Measurements from ENCODE around the gene SYNE1. TPM values are rescaled to one million over a fixed set of nuclear protein-coding genes. Genes with fewer than 3 reads are reported as not detected.

SYNE1 gene
- total and polyA plus RNA-seq, 10 donors: 27.8 to 336 (median 247) TPM

GRCh38 chr6:152308306-152308705, 328.9 kb downstream of the SYNE1 start:
- WGBS, 5 donors: 84 to 92% (median 91%) methylated on average over 5 of the region's 5 CpGs
- intact Hi-C loops (cut with DNase I; ENCODE audit: low total_unique reads): no loop called here
- no peaks in the 10 kb centered on the region for H3K9me3 ChIP-seq
- no peak overlapping the region for H3K4me3 ChIP-seq
- no peaks in the 10 kb centered on the region for H3K27me3 ChIP-seq (replicated peaks in 1 of 7)
- DNase-seq: no peak
- peaks cover 0 to 18% (median 8%) of the 10 kb centered on the region in 6 donors for H3K4me1 ChIP-seq
- TF ChIP-seq POLR2A (IDR thresholded peaks at IDR 0.05) (no peak), CTCF (IDR thresholded peaks at IDR 0.05 in 8 of 11, conservative IDR thresholded peaks at IDR 0.05 in 3 of 11) (no peak), POLR2AphosphoS5 (IDR thresholded peaks at IDR 0.05) (no peak)
- peaks cover 0 to 97% (median 13%) of the 10 kb centered on the region in 6 donors for H3K36me3 ChIP-seq
- H3K27ac ChIP-seq: peak overlapping the region in 3 of 8 donors; percentile 2 to 54 (median 49)

DNA sequence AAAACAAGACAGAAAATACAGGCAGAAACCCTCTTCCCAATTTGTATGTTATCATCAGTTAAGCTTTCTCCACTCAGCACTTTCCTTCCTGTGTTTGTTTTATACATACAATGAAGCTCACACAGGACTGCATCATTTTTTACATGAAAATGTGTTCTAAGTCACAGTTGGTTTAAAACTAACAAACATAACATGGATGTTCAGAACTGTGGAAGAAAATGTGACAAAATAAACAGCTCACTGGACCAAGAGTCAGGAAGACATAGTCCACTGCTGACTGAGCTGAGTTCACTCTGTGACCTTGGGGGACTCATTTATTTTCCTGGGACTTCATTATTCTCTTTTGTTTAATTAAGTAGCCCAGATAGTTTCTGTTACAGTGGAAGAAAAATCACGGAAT, 331.5 kb downstream of the SYNE1 start:
- DNase-seq: no peak
- TF ChIP-seq POLR2A (IDR thresholded peaks at IDR 0.05): no peak
- Histone ChIP-seq H3K27ac (peak overlapping the region in 7 of 8 donors; percentile 49 to 67 (median 59)), H3K36me3 (peaks cover 0 to 90% (median 13%) of the 10 kb centered on the region in 6 donors), H3K4me3 (no peak overlapping the region), H3K27me3 (replicated peaks in 1 of 7) (no peaks in the 10 kb centered on the region), H3K9me3 (no peaks in the 10 kb centered on the region), H3K4me1 (peaks cover 7 to 43% (median 23%) of the 10 kb centered on the region in 6 donors)
- intact Hi-C loops (cut with DNase I; ENCODE audit: low total_unique reads): no loop called here
- 62 to 80% (median 68%) methylated on average over 1 of the region's 1 CpG for WGBS, 5 donors

GRCh38 chr6:152301765-152302568, 335.2 kb downstream of the SYNE1 start:
- WGBS, 5 donors: 0 to 1% (median 1%) methylated on average over 43 to 44 of the region's 44 CpGs

GRCh38 chr6:152301021-152301764, 336.0 kb downstream of the SYNE1 start:
- 7 to 11% (median 9%) methylated on average over 7 of the region's 7 CpGs for WGBS, 5 donors

More at GRCh38 chr6:152301765-152302568, 335.2 kb downstream of the SYNE1 start:
- H3K9me3 ChIP-seq: no peaks in the 10 kb centered on the region
- TF ChIP-seq CTCF (IDR thresholded peaks at IDR 0.05 in 8 of 11, conservative IDR thresholded peaks at IDR 0.05 in 3 of 11): peak; percentile 54 to 78 (median 69)
- TF ChIP-seq POLR2A (IDR thresholded peaks at IDR 0.05): peak in 1 of 3 donors; percentile 64
- peak; percentile 93 to 97 (median 96) for TF ChIP-seq POLR2AphosphoS5 (IDR thresholded peaks at IDR 0.05)
- peak overlapping the region; percentile 83 to 93 (median 89) for H3K27ac ChIP-seq
- intact Hi-C loops (cut with DNase I; ENCODE audit: low total_unique reads): no loop called here
- peak; percentile 97 for DNase-seq
- no peaks in the 10 kb centered on the region for H3K27me3 ChIP-seq (replicated peaks in 1 of 7)
- H3K4me1 ChIP-seq: peaks cover 19 to 62% (median 47%) of the 10 kb centered on the region in 6 donors
- H3K4me3 ChIP-seq: peak overlapping the region; percentile 62 to 83 (median 71)
- peaks cover 0 to 87% (median under 1%) of the 10 kb centered on the region in 6 donors for H3K36me3 ChIP-seq

More at GRCh38 chr6:152301021-152301764, 336.0 kb downstream of the SYNE1 start:
- peaks cover 19 to 70% (median 50%) of the 10 kb centered on the region in 6 donors for H3K4me1 ChIP-seq
- DNase-seq: no peak
- peak overlapping the region; percentile 62 to 83 (median 71) for H3K4me3 ChIP-seq
- peak overlapping the region; percentile 83 to 93 (median 89) for H3K27ac ChIP-seq
- H3K27me3 ChIP-seq (replicated peaks in 1 of 7): no peaks in the 10 kb centered on the region
- intact Hi-C loops (cut with DNase I; ENCODE audit: low total_unique reads): no loop called here
- no peaks in the 10 kb centered on the region for H3K9me3 ChIP-seq
- no peak for TF ChIP-seq POLR2A (IDR thresholded peaks at IDR 0.05)
- no peak for TF ChIP-seq CTCF (IDR thresholded peaks at IDR 0.05 in 8 of 11, conservative IDR thresholded peaks at IDR 0.05 in 3 of 11)
- no peak for TF ChIP-seq POLR2AphosphoS5 (IDR thresholded peaks at IDR 0.05)
- peaks cover 0 to 87% (median 0%) of the 10 kb centered on the region in 6 donors for H3K36me3 ChIP-seq
